Type B pancreatic cell (in vitro differentiated cells): ENCODE data around the gene TPTE2. TPM values are rescaled to one million over a fixed set of nuclear protein-coding genes. Genes with fewer than 3 reads are reported as not detected.

Experiments
- DNase-seq: peaks from one replicate; pipeline ENCODE4 v3.0.0; 2021; ENCODE audit warnings: mixed read lengths; ENCODE audit not compliant: unreplicated experiment; ENCODE audit errors: extremely low spot score
- H3K27ac Mint-ChIP-seq: 2 replicates; pipeline ENCODE4 v1.8.0; 2021; ENCODE audit warnings: mild to moderate bottlenecking, mixed read lengths
- H3K27me3 Mint-ChIP-seq: 2 replicates; pipeline ENCODE4 v1.8.0; 2021; ENCODE audit warnings: mixed read lengths
- H3K36me3 Mint-ChIP-seq: 2 replicates; pipeline ENCODE4 v1.8.0; 2021; ENCODE audit warnings: mixed read lengths
- H3K4me1 Mint-ChIP-seq: one replicate; pipeline ENCODE4 v1.8.0; 2021; ENCODE audit warnings: mixed read lengths; ENCODE audit not compliant: unreplicated experiment
- H3K4me3 Mint-ChIP-seq: 2 replicates; pipeline ENCODE4 v1.8.0; 2021; ENCODE audit warnings: mild to moderate bottlenecking, mixed read lengths
- H3K9me3 Mint-ChIP-seq: 2 replicates; pipeline ENCODE4 v1.8.0; 2021; ENCODE audit warnings: mixed read lengths
- total RNA-seq: library from RNA; stranded (reverse); gene quantifications from 2 replicates; pipeline ENCODE4 v1.2.1, GENCODE V29; 2021; ENCODE audit warnings: low replicate concordance
- TF ChIP-seq, protein P1 (sequence below): fragments of 200-600 bp; sonication (generic); conservative IDR thresholded peaks from 2 replicates; pipeline ENCODE4 v1.5.0; 2021; ENCODE audit warnings: antibody characterized with exemption, mild to moderate bottlenecking

TPTE2 gene
- total RNA-seq, 1 donor from 2014 or later, result not detected

DNA sequence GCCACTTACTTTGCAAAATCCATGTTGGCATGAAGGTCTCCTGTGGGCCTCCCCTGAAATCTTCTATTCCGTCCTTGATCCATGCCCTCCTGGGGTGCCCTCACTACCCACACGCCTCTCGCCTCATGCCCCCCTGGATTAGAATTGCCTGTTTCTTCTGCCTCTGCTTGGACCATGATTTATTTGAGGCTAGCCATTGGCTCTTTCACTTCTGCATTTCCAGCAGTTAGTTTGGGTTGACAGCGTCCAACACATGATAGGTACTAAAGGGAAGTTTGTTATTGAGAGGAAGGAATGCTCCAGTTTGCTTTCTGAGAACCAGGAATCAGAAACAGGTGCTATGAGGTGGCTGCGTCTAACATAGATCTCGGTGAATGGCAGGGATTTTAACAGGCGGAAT is 30.5 kb upstream of the TPTE2 start:
- Mint-ChIP-seq H3K4me3 (no peak overlapping the region), H3K9me3 (peaks cover 4% of the 10 kb centered on the region), H3K27ac (no peak overlapping the region), H3K4me1 (no peaks in the 10 kb centered on the region), H3K36me3 (no peaks in the 10 kb centered on the region), H3K27me3 (no peaks in the 10 kb centered on the region)
- TF ChIP-seq, protein P1, sequence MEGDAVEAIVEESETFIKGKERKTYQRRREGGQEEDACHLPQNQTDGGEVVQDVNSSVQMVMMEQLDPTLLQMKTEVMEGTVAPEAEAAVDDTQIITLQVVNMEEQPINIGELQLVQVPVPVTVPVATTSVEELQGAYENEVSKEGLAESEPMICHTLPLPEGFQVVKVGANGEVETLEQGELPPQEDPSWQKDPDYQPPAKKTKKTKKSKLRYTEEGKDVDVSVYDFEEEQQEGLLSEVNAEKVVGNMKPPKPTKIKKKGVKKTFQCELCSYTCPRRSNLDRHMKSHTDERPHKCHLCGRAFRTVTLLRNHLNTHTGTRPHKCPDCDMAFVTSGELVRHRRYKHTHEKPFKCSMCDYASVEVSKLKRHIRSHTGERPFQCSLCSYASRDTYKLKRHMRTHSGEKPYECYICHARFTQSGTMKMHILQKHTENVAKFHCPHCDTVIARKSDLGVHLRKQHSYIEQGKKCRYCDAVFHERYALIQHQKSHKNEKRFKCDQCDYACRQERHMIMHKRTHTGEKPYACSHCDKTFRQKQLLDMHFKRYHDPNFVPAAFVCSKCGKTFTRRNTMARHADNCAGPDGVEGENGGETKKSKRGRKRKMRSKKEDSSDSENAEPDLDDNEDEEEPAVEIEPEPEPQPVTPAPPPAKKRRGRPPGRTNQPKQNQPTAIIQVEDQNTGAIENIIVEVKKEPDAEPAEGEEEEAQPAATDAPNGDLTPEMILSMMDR, result no peak
- no peak for DNase-seq

DNA sequence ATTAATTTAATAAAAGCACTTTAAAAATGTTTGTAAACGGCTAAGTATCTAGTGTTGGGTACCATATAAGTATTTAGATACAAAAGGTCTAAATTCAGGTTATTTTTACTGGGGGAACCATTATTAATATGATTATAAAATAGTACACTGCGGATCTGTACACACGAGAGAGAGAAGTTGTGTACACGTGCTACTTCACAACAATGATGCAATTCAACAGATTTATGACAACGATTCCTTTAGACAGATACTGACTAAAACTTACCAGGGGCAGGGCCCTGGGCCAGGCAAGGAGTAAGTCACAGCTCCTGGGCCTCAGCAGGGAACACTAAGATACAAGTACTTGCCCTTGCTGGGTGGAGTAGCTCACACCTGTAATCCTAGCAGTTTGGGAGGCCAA is 29.1 kb upstream of the TPTE2 start:
- no peak overlapping the region for H3K4me3 Mint-ChIP-seq
- no peaks in the 10 kb centered on the region for H3K4me1 Mint-ChIP-seq
- H3K9me3 Mint-ChIP-seq, result peaks cover 4% of the 10 kb centered on the region
- H3K27me3 Mint-ChIP-seq, result no peaks in the 10 kb centered on the region
- no peaks in the 10 kb centered on the region for H3K36me3 Mint-ChIP-seq
- TF ChIP-seq, protein P1, result no peak
- H3K27ac Mint-ChIP-seq, result no peak overlapping the region
- no peak for DNase-seq

DNA sequence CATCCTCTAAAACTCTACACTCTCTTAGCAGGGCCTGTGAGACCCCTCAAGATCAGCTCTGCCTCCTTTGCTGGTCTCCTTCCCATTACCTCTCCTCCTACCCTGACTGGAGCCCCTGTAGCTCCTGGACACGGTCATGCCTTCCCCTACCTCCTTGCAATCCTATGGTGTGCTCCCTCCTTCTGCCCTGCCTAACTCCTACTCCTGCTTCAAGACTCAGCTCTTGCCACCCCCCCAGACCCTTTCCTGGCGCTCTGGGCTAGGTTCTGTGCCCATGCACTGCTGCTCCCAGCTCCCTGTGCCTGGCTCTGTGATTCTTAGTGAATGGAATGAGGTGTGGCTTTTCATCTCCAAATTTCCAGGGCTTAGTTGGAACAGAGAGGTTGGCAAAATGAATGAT is 28.0 kb upstream of the TPTE2 start:
- DNase-seq, result no peak
- no peak overlapping the region for H3K27ac Mint-ChIP-seq
- TF ChIP-seq, protein P1, result no peak
- no peaks in the 10 kb centered on the region for H3K36me3 Mint-ChIP-seq
- no peaks in the 10 kb centered on the region for H3K27me3 Mint-ChIP-seq
- H3K4me3 Mint-ChIP-seq, result no peak overlapping the region
- H3K9me3 Mint-ChIP-seq, result peaks cover 4% of the 10 kb centered on the region
- H3K4me1 Mint-ChIP-seq, result no peaks in the 10 kb centered on the region

DNA sequence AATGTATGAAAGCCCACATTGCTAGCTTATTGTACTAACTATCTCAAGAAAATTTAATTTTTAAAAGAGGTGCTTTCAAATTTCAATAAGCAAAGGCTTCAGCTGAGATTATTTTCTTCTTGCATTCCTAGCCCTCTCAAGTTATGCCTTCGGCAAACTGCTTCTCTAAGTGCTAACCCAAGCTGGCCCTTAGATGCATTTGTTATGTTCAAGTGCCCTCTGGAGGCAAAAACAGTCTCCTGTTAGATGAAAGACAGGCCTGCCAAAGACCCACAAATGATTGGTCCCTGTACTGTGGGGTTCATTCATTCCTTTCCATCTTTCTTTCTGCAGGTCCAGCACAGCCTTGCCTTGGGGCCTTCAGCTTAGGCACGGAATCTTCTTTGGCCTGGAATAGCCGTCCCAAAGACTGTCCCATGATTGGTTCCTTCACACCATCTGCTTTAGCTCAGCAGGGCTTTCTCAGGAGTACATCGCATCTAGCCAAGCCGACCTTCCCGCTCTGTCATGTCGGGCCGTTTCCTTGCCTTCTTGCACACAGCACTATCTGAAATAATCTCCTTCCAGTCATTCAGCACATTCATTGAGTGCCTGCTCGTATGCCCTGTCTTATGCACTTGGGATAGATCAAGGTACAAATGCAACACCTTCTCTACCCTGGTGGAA is 26.4 kb upstream of the TPTE2 start:
- TF ChIP-seq, protein P1, result peak; percentile 57
- Mint-ChIP-seq H3K27ac (no peak overlapping the region), H3K4me3 (no peak overlapping the region), H3K27me3 (no peaks in the 10 kb centered on the region), H3K9me3 (peaks cover 4% of the 10 kb centered on the region), H3K4me1 (no peaks in the 10 kb centered on the region), H3K36me3 (no peaks in the 10 kb centered on the region)
- no peak for DNase-seq

DNA sequence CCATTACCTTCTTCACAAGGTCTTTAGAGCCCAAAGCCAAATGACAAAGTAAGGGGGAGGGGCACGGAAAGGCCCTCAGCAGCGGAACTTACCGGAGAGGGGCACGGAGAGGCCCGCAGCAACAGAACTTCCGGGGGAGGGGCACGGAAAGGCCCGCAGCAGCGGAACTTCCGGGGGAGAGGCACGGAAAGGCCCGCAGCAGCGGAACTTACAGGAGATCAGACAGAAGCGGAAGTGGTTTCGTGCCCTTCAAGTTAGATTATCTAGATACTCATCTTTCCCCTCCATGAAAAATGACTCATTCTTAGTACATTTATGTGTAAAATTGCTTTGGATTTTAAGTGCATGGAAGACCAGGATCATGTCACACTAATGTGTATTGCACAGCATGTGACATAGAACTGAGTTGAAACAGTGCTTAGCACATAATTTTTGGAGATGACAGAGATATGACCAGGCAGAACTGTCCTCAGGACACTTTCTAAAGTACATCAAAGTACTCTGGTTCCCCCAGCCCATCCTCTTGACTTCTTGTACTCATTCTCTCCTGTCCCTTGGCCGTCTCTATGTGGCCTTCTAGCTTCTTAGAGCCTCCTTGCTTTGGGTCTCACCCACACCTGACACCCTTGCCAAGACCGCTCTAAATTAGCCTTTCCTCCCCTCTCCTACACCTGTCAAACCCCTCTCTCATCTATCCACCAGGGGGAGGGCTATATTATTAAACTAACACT is 25.7 kb upstream of the TPTE2 start:
- H3K9me3 Mint-ChIP-seq, result peaks cover 4% of the 10 kb centered on the region
- H3K27me3 Mint-ChIP-seq, result no peaks in the 10 kb centered on the region
- no peaks in the 10 kb centered on the region for H3K36me3 Mint-ChIP-seq
- H3K4me1 Mint-ChIP-seq, result no peaks in the 10 kb centered on the region
- no peak overlapping the region for H3K4me3 Mint-ChIP-seq
- no peak overlapping the region for H3K27ac Mint-ChIP-seq
- DNase-seq, result no peak
- TF ChIP-seq, protein P1, result no peak
